Neutrophil (primary cell): ENCODE results near the gene NUP210.

ENCODE experiments used
- H3K27ac ChIP-seq: fragments of 200-600 bp; sonication (generic); 2 replicates; pipeline ENCODE4 v1.5.1; 2016; ENCODE audit warnings: mild to moderate bottlenecking, moderate library complexity
- H3K27me3 ChIP-seq: fragments of 200-600 bp; sonication (generic); 2 replicates; pipeline ENCODE4 v1.6.0; 2016; ENCODE audit warnings: mild to moderate bottlenecking
- H3K36me3 ChIP-seq: fragments of 200-600 bp; sonication (generic); 2 replicates; pipeline ENCODE4 v1.5.1; 2017
- H3K4me1 ChIP-seq, 2 experiments: fragments of 200-600 bp in 1 of 2; sonication (generic) in 1 of 2; 1 replicate in 1 of 2; 2 replicates in 1 of 2; pipeline versions ENCODE4 v1.5.1 to v1.6.1; 2013 to 2016; ENCODE audit warnings: low read depth in 1 of 2, low read length in 1 of 2, mild to moderate bottlenecking in 1 of 2, moderate library complexity in 1 of 2; ENCODE audit not compliant: control insufficient read depth in 1 of 2, insufficient read depth in 1 of 2
- H3K4me3 ChIP-seq, 2 experiments: fragments of 200-600 bp in 1 of 2; sonication (generic) in 1 of 2; 1 replicate in 1 of 2; 2 replicates in 1 of 2; pipeline ENCODE4 v1.5.1; 2013 to 2016; ENCODE audit warnings: low read depth in 1 of 2, low read length in 1 of 2, mild to moderate bottlenecking in 1 of 2, moderate library complexity in 1 of 2
- H3K9me3 ChIP-seq: fragments of 200-600 bp; sonication (generic); 2 replicates; pipeline ENCODE4 v1.5.1; 2016
- CTCF ChIP-seq: fragments of 200-600 bp; sonication (generic); IDR thresholded peaks from 2 replicates; pipeline ENCODE4 v1.5.1; 2016; ENCODE audit warnings: antibody characterized with exemption

Gene NUP210

GRCh38 chr3:13462125-13462629 lies 42.1 kb upstream of the NUP210 start:
- Histone ChIP-seq H3K4me1 (no peaks in the 10 kb centered on the region), H3K4me3 (no peak overlapping the region), H3K27me3 (peaks cover 17% of the 10 kb centered on the region), H3K27ac (no peak overlapping the region), H3K9me3 (no peaks in the 10 kb centered on the region), H3K36me3 (no peaks in the 10 kb centered on the region)
- no peak for TF ChIP-seq CTCF

- no peaks in the 10 kb centered on the region for H3K4me1 ChIP-seq
- TF ChIP-seq CTCF: peak; percentile 77
- no peak overlapping the region for H3K4me3 ChIP-seq
- H3K36me3 ChIP-seq: no peaks in the 10 kb centered on the region
- H3K27me3 ChIP-seq: peaks cover 17% of the 10 kb centered on the region
- H3K9me3 ChIP-seq: no peaks in the 10 kb centered on the region
- H3K27ac ChIP-seq: no peak overlapping the region
These were observed 41.3 kb upstream of the NUP210 start for GRCh38 chr3:13461169-13462124.

GRCh38 chr3:13460341-13460736 lies 40.2 kb upstream of the NUP210 start:
- no peak for TF ChIP-seq CTCF
- no peak overlapping the region for H3K4me3 ChIP-seq
- peaks cover 8% of the 10 kb centered on the region for H3K27me3 ChIP-seq
- H3K36me3 ChIP-seq: no peaks in the 10 kb centered on the region
- H3K27ac ChIP-seq: no peak overlapping the region
- H3K9me3 ChIP-seq: no peaks in the 10 kb centered on the region
- H3K4me1 ChIP-seq: no peaks in the 10 kb centered on the region

- no peak for TF ChIP-seq CTCF
- Histone ChIP-seq H3K4me1 (no peaks in the 10 kb centered on the region), H3K27ac (no peak overlapping the region)
These were observed 39.7 kb upstream of the NUP210 start for GRCh38 chr3:13459605-13460340.

GRCh38 chr3:13457593-13457992 lies 37.5 kb upstream of the NUP210 start:
- peaks cover 4 to 5% of the 10 kb centered on the region in 2 experiments for H3K4me1 ChIP-seq
- TF ChIP-seq CTCF: no peak
- H3K27ac ChIP-seq: no peak overlapping the region
- no peaks in the 10 kb centered on the region for H3K9me3 ChIP-seq
- H3K27me3 ChIP-seq: no peaks in the 10 kb centered on the region
- no peak overlapping the region for H3K4me3 ChIP-seq
- no peaks in the 10 kb centered on the region for H3K36me3 ChIP-seq

More at GRCh38 chr3:13459605-13460340, 39.7 kb upstream of the NUP210 start:
- Histone ChIP-seq H3K4me3 (no peak overlapping the region), H3K36me3 (no peaks in the 10 kb centered on the region), H3K9me3 (no peaks in the 10 kb centered on the region), H3K27me3 (peaks cover 2% of the 10 kb centered on the region)
